IPS-15b (cell line): ENCODE results near the gene SLCO3A1.

Experiments
- H3K27me3 ChIP-seq: one replicate; pipeline ENCODE4 v1.6.1; 2013; ENCODE audit warnings: low read length; ENCODE audit not compliant: control insufficient read depth, insufficient read depth
- H3K36me3 ChIP-seq: one replicate; pipeline ENCODE4 v1.6.1; 2013; ENCODE audit warnings: low read length; ENCODE audit not compliant: control insufficient read depth, insufficient read depth
- H3K4me1 ChIP-seq: one replicate; pipeline ENCODE4 v1.6.1; 2013; ENCODE audit warnings: mild to moderate bottlenecking, low read length; ENCODE audit not compliant: control insufficient read depth, insufficient read depth
- H3K4me3 ChIP-seq: one replicate; pipeline ENCODE4 v1.5.1; 2013; ENCODE audit warnings: low read depth, low read length
- H3K9ac ChIP-seq: one replicate; pipeline ENCODE4 v1.6.1; 2013; ENCODE audit warnings: low read depth, mild to moderate bottlenecking, low read length
- H3K9me3 ChIP-seq: one replicate; pipeline ENCODE4 v1.6.1; 2013; ENCODE audit warnings: mild to moderate bottlenecking, low read length; ENCODE audit not compliant: control insufficient read depth, insufficient read depth

Gene SLCO3A1

GRCh38 chr15:91929509-91929908 is 76.0 kb downstream of the SLCO3A1 start:
- H3K9ac ChIP-seq = no peak overlapping the region
- no peaks in the 10 kb centered on the region for H3K36me3 ChIP-seq
- H3K4me1 ChIP-seq = peaks cover 17% of the 10 kb centered on the region
- no peaks in the 10 kb centered on the region for H3K27me3 ChIP-seq
- H3K9me3 ChIP-seq = no peaks in the 10 kb centered on the region
- H3K4me3 ChIP-seq = no peak overlapping the region

GRCh38 chr15:91930092-91930491 is 76.6 kb downstream of the SLCO3A1 start:
- no peaks in the 10 kb centered on the region for H3K36me3 ChIP-seq
- no peak overlapping the region for H3K9ac ChIP-seq
- H3K4me3 ChIP-seq = no peak overlapping the region
- peaks cover 17% of the 10 kb centered on the region for H3K4me1 ChIP-seq
- H3K27me3 ChIP-seq = no peaks in the 10 kb centered on the region
- H3K9me3 ChIP-seq = no peaks in the 10 kb centered on the region

DNA sequence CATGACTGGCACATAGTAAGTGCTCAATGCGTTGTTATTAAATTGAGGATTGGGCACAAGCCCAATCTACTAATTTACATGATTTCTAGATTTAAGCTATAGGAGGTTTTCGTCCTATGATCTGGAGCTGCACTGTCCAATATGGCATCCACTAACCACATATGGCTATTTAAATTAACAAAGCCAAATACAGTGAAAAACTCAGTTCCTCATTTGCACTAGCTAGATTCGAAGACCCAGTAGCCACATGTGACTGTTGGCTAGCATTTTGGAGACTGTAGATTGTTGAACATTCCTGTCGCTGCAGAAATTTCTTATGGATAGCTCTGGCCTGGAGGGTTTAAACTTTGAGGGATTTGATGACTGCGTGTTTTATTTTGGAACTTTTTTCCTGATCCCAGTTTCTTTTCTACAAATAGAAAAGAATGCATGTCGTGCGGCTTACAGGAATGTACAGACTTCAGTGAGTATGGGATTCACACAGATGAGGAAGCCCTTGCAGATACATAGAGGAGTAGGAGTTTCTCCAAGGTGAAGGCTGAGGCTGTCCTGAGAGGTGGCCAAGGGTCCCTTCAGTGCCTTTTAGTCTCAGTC is 82.8 kb downstream of the SLCO3A1 start:
- no peaks in the 10 kb centered on the region for H3K36me3 ChIP-seq
- no peak overlapping the region for H3K4me3 ChIP-seq
- H3K4me1 ChIP-seq = peaks cover 8% of the 10 kb centered on the region
- no peaks in the 10 kb centered on the region for H3K27me3 ChIP-seq
- no peak overlapping the region for H3K9ac ChIP-seq
- no peaks in the 10 kb centered on the region for H3K9me3 ChIP-seq

DNA sequence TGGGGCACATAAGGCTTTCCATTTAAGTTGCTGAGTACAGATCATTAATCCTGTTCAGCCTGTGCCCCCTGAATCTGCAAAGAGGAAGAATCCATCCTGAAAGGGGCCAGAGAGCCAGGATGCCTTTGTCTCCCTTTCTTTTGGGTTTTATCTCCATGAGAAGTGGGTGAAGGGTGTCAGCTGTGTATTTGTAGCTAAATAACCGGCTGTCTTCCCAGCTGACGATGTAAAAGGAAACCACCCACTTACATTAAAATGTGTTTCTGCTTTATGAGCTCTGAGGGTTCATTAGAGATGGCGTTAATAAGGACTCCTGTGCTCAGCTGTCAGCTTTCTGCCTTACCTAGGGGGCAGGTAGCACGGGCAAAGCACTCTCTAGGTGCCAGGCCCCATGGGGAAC is 83.4 kb downstream of the SLCO3A1 start:
- Histone ChIP-seq H3K36me3 (no peaks in the 10 kb centered on the region), H3K27me3 (no peaks in the 10 kb centered on the region), H3K9me3 (no peaks in the 10 kb centered on the region), H3K4me1 (peaks cover 7% of the 10 kb centered on the region), H3K9ac (no peak overlapping the region), H3K4me3 (no peak overlapping the region)

GRCh38 chr15:91938136-91938535 is 84.6 kb downstream of the SLCO3A1 start:
- peaks cover 6% of the 10 kb centered on the region for H3K4me1 ChIP-seq
- H3K27me3 ChIP-seq = no peaks in the 10 kb centered on the region
- no peaks in the 10 kb centered on the region for H3K9me3 ChIP-seq
- no peaks in the 10 kb centered on the region for H3K36me3 ChIP-seq
- no peak overlapping the region for H3K4me3 ChIP-seq
- no peak overlapping the region for H3K9ac ChIP-seq

- Histone ChIP-seq H3K9ac (no peak overlapping the region), H3K36me3 (no peaks in the 10 kb centered on the region), H3K4me1 (peaks cover 6% of the 10 kb centered on the region), H3K27me3 (no peaks in the 10 kb centered on the region), H3K9me3 (no peaks in the 10 kb centered on the region), H3K4me3 (no peak overlapping the region)
These were observed 85.9 kb downstream of the SLCO3A1 start for GRCh38 chr15:91939403-91939831.

- Histone ChIP-seq H3K9ac (peak overlapping the region; percentile 16), H3K36me3 (no peaks in the 10 kb centered on the region), H3K4me3 (no peak overlapping the region), H3K27me3 (no peaks in the 10 kb centered on the region), H3K9me3 (no peaks in the 10 kb centered on the region), H3K4me1 (peaks cover 6% of the 10 kb centered on the region)
These were observed 87.2 kb downstream of the SLCO3A1 start for GRCh38 chr15:91940496-91941381.

- no peaks in the 10 kb centered on the region for H3K27me3 ChIP-seq
- peaks cover 6% of the 10 kb centered on the region for H3K4me1 ChIP-seq
- no peak overlapping the region for H3K4me3 ChIP-seq
- H3K9ac ChIP-seq = no peak overlapping the region
- H3K36me3 ChIP-seq = no peaks in the 10 kb centered on the region
- no peaks in the 10 kb centered on the region for H3K9me3 ChIP-seq
These were observed 88.6 kb downstream of the SLCO3A1 start for GRCh38 chr15:91941871-91942658.

GRCh38 chr15:91942720-91943394 is 89.3 kb downstream of the SLCO3A1 start:
- H3K9me3 ChIP-seq = no peaks in the 10 kb centered on the region
- H3K36me3 ChIP-seq = no peaks in the 10 kb centered on the region
- peaks cover 12% of the 10 kb centered on the region for H3K4me1 ChIP-seq
- no peaks in the 10 kb centered on the region for H3K27me3 ChIP-seq
- H3K9ac ChIP-seq = no peak overlapping the region
- no peak overlapping the region for H3K4me3 ChIP-seq

DNA sequence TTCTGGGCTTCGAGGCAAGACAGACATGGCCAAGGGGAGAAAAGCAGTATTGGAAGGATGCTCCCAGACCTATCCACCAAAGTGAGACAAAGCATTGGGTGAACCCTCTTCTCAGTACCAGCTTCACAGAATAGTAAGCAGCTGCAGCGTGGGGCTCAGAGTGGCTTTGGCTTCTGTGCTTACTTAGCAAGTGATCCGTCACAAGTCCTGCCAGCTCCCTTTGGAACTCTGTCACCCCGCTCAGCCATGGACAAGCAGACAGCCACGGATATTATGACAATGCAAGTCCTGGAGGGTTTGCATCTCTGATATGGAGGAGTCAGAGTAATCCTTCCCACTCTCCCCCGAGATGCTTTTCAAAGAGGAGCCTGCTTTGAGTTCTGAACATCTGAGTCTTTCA is 90.8 kb downstream of the SLCO3A1 start:
- Histone ChIP-seq H3K4me1 (peaks cover 19% of the 10 kb centered on the region), H3K4me3 (no peak overlapping the region), H3K27me3 (no peaks in the 10 kb centered on the region), H3K9me3 (no peaks in the 10 kb centered on the region), H3K9ac (no peak overlapping the region), H3K36me3 (no peaks in the 10 kb centered on the region)

- H3K9ac ChIP-seq = no peak overlapping the region
- H3K4me3 ChIP-seq = no peak overlapping the region
- no peaks in the 10 kb centered on the region for H3K9me3 ChIP-seq
- H3K4me1 ChIP-seq = peaks cover 22% of the 10 kb centered on the region
- H3K36me3 ChIP-seq = no peaks in the 10 kb centered on the region
- H3K27me3 ChIP-seq = no peaks in the 10 kb centered on the region
These were observed 91.9 kb downstream of the SLCO3A1 start for GRCh38 chr15:91945385-91945784.
